WTC11 (cell line): Measurements from ENCODE around the gene SMAD6.

Experiments used
- ATF1 ChIP-seq: sonication (generic); formaldehyde crosslinking; IDR thresholded peaks from 2 replicates; pipeline ENCODE4 v1.8.1; 2023; ENCODE audit warnings: mild to moderate bottlenecking, moderate library complexity, missing genetic modification reagents
- ATF2 ChIP-seq: sonication (generic); formaldehyde crosslinking; IDR thresholded peaks from 2 replicates; pipeline ENCODE4 v1.8.1; 2022; ENCODE audit warnings: low read depth, missing genetic modification reagents, borderline replicate concordance
- CREB1 ChIP-seq: sonication (generic); formaldehyde crosslinking; IDR thresholded peaks from 2 replicates; pipeline ENCODE4 v1.8.0; 2023; ENCODE audit warnings: mild to moderate bottlenecking, missing genetic modification reagents
- FOXJ3 ChIP-seq: sonication (generic); formaldehyde crosslinking; IDR thresholded peaks from 2 replicates; pipeline ENCODE4 v1.9.0; 2021; ENCODE audit warnings: missing genetic modification reagents, mild to moderate bottlenecking, borderline replicate concordance
- HMGXB4 ChIP-seq: sonication (generic); formaldehyde crosslinking; IDR thresholded peaks from 2 replicates; pipeline ENCODE4 v1.8.1; 2023; ENCODE audit warnings: mild to moderate bottlenecking, moderate library complexity, missing genetic modification reagents
- JAZF1 ChIP-seq: fragments of 250-450 bp; sonication (Bioruptor Pico); IDR thresholded peaks from 2 replicates; pipeline ENCODE4 v1.9.0; 2021; ENCODE audit warnings: moderate library complexity, mild to moderate bottlenecking, inconsistent platforms
- JUN ChIP-seq: sonication (generic); formaldehyde crosslinking; IDR thresholded peaks from 2 replicates; pipeline ENCODE4 v1.8.0; 2023; ENCODE audit warnings: mild to moderate bottlenecking, missing genetic modification reagents
- NFE2L1 ChIP-seq: sonication (generic); formaldehyde crosslinking; IDR thresholded peaks from 2 replicates; pipeline ENCODE4 v1.8.1; 2023; ENCODE audit warnings: missing genetic modification reagents
- SP1 ChIP-seq: sonication (generic); formaldehyde crosslinking; conservative IDR thresholded peaks from 2 replicates; pipeline ENCODE4 v1.8.1; 2022; ENCODE audit warnings: missing genetic modification reagents
- TCF7 ChIP-seq: sonication (generic); formaldehyde crosslinking; IDR thresholded peaks from 2 replicates; pipeline ENCODE4 v1.8.0; 2022; ENCODE audit warnings: mild to moderate bottlenecking, low read depth, missing genetic modification reagents, moderate library complexity
- ZNF416 ChIP-seq: fragments of 250-450 bp; sonication (Bioruptor Pico); IDR thresholded peaks from 2 replicates; pipeline ENCODE4 v1.9.0; 2021; ENCODE audit warnings: mild to moderate bottlenecking, inconsistent platforms
- TF ChIP-seq, protein P1 (sequence below): fragments of 200-600 bp; IDR thresholded peaks from 2 replicates; pipeline ENCODE4 v1.8.0; 2022; ENCODE audit warnings: antibody characterized with exemption
- TF ChIP-seq, protein P2 (sequence below): sonication (generic); formaldehyde crosslinking; IDR thresholded peaks from 2 replicates; pipeline ENCODE4 v1.8.0; 2022; ENCODE audit warnings: mild to moderate bottlenecking, missing genetic modification reagents
- TF ChIP-seq, protein P3 (sequence below): sonication (generic); formaldehyde crosslinking; conservative IDR thresholded peaks from 2 replicates; pipeline ENCODE4 v1.8.1; 2022; ENCODE audit warnings: mild to moderate bottlenecking, missing genetic modification reagents

- TF ChIP-seq, protein P1, sequence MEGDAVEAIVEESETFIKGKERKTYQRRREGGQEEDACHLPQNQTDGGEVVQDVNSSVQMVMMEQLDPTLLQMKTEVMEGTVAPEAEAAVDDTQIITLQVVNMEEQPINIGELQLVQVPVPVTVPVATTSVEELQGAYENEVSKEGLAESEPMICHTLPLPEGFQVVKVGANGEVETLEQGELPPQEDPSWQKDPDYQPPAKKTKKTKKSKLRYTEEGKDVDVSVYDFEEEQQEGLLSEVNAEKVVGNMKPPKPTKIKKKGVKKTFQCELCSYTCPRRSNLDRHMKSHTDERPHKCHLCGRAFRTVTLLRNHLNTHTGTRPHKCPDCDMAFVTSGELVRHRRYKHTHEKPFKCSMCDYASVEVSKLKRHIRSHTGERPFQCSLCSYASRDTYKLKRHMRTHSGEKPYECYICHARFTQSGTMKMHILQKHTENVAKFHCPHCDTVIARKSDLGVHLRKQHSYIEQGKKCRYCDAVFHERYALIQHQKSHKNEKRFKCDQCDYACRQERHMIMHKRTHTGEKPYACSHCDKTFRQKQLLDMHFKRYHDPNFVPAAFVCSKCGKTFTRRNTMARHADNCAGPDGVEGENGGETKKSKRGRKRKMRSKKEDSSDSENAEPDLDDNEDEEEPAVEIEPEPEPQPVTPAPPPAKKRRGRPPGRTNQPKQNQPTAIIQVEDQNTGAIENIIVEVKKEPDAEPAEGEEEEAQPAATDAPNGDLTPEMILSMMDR: no peak
- TF ChIP-seq, protein P2, sequence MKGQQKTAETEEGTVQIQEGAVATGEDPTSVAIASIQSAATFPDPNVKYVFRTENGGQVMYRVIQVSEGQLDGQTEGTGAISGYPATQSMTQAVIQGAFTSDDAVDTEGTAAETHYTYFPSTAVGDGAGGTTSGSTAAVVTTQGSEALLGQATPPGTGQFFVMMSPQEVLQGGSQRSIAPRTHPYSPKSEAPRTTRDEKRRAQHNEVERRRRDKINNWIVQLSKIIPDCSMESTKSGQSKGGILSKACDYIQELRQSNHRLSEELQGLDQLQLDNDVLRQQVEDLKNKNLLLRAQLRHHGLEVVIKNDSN (CRISPR knock-in tag): no peak
- TF ChIP-seq, protein P3, sequence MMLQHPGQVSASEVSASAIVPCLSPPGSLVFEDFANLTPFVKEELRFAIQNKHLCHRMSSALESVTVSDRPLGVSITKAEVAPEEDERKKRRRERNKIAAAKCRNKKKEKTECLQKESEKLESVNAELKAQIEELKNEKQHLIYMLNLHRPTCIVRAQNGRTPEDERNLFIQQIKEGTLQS: no peak
- TF ChIP-seq CREB1 (CRISPR knock-in tag) (no peak), ATF2 (CRISPR knock-in tag) (no peak), TCF7 (no peak), SP1 (CRISPR knock-in tag) (no peak), ATF1 (CRISPR knock-in tag) (no peak), FOXJ3 (CRISPR knock-in tag) (no peak), JUN (CRISPR knock-in tag) (no peak), JAZF1 (CRISPR knock-in tag) (no peak), ZNF416 (CRISPR knock-in tag) (no peak), NFE2L1 (no peak), HMGXB4 (CRISPR knock-in tag) (no peak)
Observed at GRCh38 chr15:66658855-66659254, 43.2 kb upstream of the SMAD6 start.
